IMR-90 (cell line): ENCODE results near the gene SATB2. TPM values are rescaled to one million over a fixed set of nuclear protein-coding genes. Genes with fewer than 3 reads are reported as not detected.
A peak's percentile ranks its signal among the peaks of the same experiment; 100 is the strongest.

Source experiments
- ATAC-seq: fragments of 200-7000 bp; cut with Tn5 transposase; 2 replicates; pipeline ENCODE4 v1.9.1; 2020; ENCODE audit warnings: low read depth, mild to moderate bottlenecking, moderate library complexity
- BruUV-seq: library from RNA; stranded (reverse); fragments of 400-500 nt; replicated peaks from 2 replicates; lab custom pipeline; 2021; lab: Mats Ljungman, UMichigan
- CTCF ChIA-PET: fragments of 300-600 bp; formaldehyde crosslinking; extraction: SDS; loops from one replicate; lab custom pipeline; 2021; ENCODE audit warnings: antibody characterized with exemption; lab: Yijun Ruan, JAX
- POLR2A ChIA-PET: fragments of 300-600 bp; sonication (Branson Sonifier 250); formaldehyde crosslinking; loops from one replicate; lab custom pipeline; 2022; ENCODE audit warnings: antibody characterized with exemption; ENCODE audit not compliant: unreplicated experiment; lab: Charles Lee
- DNase-seq: peaks from one replicate; pipeline ENCODE4 v3.0.0; 2013
- H2AFZ ChIP-seq: replicated peaks from 2 replicates; pipeline ENCODE3; 2013; ENCODE audit warnings: low read length, mild to moderate bottlenecking; ENCODE audit not compliant: poor library complexity
- H2AK5ac ChIP-seq: 2 replicates; pipeline ENCODE4 v1.6.1; 2013; ENCODE audit warnings: low read depth, low read length, inconsistent platforms
- H2AK9ac ChIP-seq: replicated peaks from 2 replicates; pipeline ENCODE3; 2013; ENCODE audit warnings: mild to moderate bottlenecking, low read depth, low read length, moderate library complexity; ENCODE audit not compliant: poor library complexity
- H2BK120ac ChIP-seq: 2 replicates; pipeline ENCODE4 v1.6.1; 2013; ENCODE audit warnings: low read depth, low read length, inconsistent platforms
- H2BK15ac ChIP-seq: 3 replicates; pipeline ENCODE4 v1.6.1; 2013; ENCODE audit warnings: low read depth, low read length, inconsistent platforms
- H2BK20ac ChIP-seq: 2 replicates; pipeline ENCODE4 v1.6.1; 2013; ENCODE audit warnings: low read depth, mild to moderate bottlenecking, inconsistent platforms, low read length, moderate library complexity
- H2BK5ac ChIP-seq: 2 replicates; pipeline ENCODE4 v1.6.1; 2013; ENCODE audit warnings: mild to moderate bottlenecking, low read depth, low read length, inconsistent platforms; ENCODE audit not compliant: poor library complexity, severe bottlenecking
- H3K14ac ChIP-seq: replicated peaks from 2 replicates; pipeline ENCODE4 v1.6.1; 2013; ENCODE audit warnings: low read depth, low read length, inconsistent platforms
- H3K18ac ChIP-seq: 2 replicates; pipeline ENCODE4 v1.6.1; 2013; ENCODE audit warnings: low read depth, low read length, control low read depth
- H3K23ac ChIP-seq: 2 replicates; pipeline ENCODE4 v1.6.1; 2013; ENCODE audit warnings: low read depth, low read length, inconsistent platforms
- H3K27ac ChIP-seq: 2 replicates; pipeline ENCODE4 v1.5.1; 2013; ENCODE audit warnings: mild to moderate bottlenecking, control low read depth, low read length; ENCODE audit not compliant: insufficient read depth
- H3K27me3 ChIP-seq: 2 replicates; pipeline ENCODE4 v1.6.1; 2013; ENCODE audit warnings: low read length; ENCODE audit not compliant: control insufficient read depth, insufficient read depth
- H3K36me3 ChIP-seq: 2 replicates; pipeline ENCODE4 v1.6.1; 2013; ENCODE audit warnings: low read length, mixed read lengths; ENCODE audit not compliant: control insufficient read depth, insufficient read depth
- H3K4ac ChIP-seq: 2 replicates; pipeline ENCODE4 v1.6.1; 2013; ENCODE audit warnings: low read depth, low read length, inconsistent platforms
- H3K4me1 ChIP-seq: 2 replicates; pipeline ENCODE4 v1.6.1; 2013; ENCODE audit warnings: low read length, mixed read lengths; ENCODE audit not compliant: control insufficient read depth, insufficient read depth
- H3K4me2 ChIP-seq: 2 replicates; pipeline ENCODE4 v1.6.1; 2013; ENCODE audit warnings: low read depth, mild to moderate bottlenecking, control low read depth, low read length, moderate library complexity
- H3K4me3 ChIP-seq: 2 replicates; pipeline ENCODE4 v1.5.1; 2013; ENCODE audit warnings: low read depth, mild to moderate bottlenecking, control low read depth, low read length, moderate library complexity; ENCODE audit not compliant: insufficient read depth
- H3K56ac ChIP-seq: 2 replicates; pipeline ENCODE4 v1.6.1; 2013; ENCODE audit warnings: low read length, inconsistent platforms; ENCODE audit not compliant: insufficient read depth; ENCODE audit errors: extremely low read depth
- H3K79me1 ChIP-seq, 2 experiments: 2 replicates each; pipeline ENCODE4 v1.6.1; 2013; ENCODE audit warnings: low read length in 2 of 2, inconsistent platforms in 1 of 2, low read depth in 1 of 2
- H3K9ac ChIP-seq: 2 replicates; pipeline ENCODE4 v1.6.1; 2013; ENCODE audit warnings: low read depth, low read length, control low read depth
- H3K9me1 ChIP-seq: 2 replicates; pipeline ENCODE4 v1.6.1; 2013; ENCODE audit warnings: low read length, inconsistent platforms; ENCODE audit not compliant: insufficient read depth
- H3K9me3 ChIP-seq: 2 replicates; pipeline ENCODE4 v1.6.1; 2013; ENCODE audit warnings: low read length; ENCODE audit not compliant: control insufficient read depth, insufficient read depth
- H4K20me1 ChIP-seq: 2 replicates; pipeline ENCODE4 v1.6.1; 2013; ENCODE audit warnings: low read length, inconsistent platforms; ENCODE audit not compliant: insufficient read depth
- H4K5ac ChIP-seq: 2 replicates; pipeline ENCODE4 v1.6.1; 2013; ENCODE audit warnings: mild to moderate bottlenecking, low read depth, low read length, control low read depth
- H4K8ac ChIP-seq, 2 experiments: 2 replicates each; pipeline ENCODE4 v1.6.1; 2013; ENCODE audit warnings: low read depth in 2 of 2, low read length in 2 of 2, control low read depth in 1 of 2, inconsistent platforms in 1 of 2
- H4K91ac ChIP-seq: 2 replicates; pipeline ENCODE4 v1.6.1; 2013; ENCODE audit warnings: low read depth, low read length, inconsistent platforms; ENCODE audit not compliant: insufficient read depth
- CEBPB ChIP-seq: IDR thresholded peaks from 2 replicates; pipeline ENCODE4 v1.6.1; 2012; ENCODE audit warnings: low read depth, low read length, improper control_type of control experiment
- MXI1 ChIP-seq: IDR thresholded peaks from 2 replicates; pipeline ENCODE4 v1.6.1; 2012; ENCODE audit warnings: low read depth, mild to moderate bottlenecking, low read length, moderate library complexity, borderline replicate concordance
- WGBS, 2 experiments: methylation state at CpG; one replicate each; pipeline versions ENCODE4 v1.1.5 to v1.1.7; 2013; ENCODE audit warnings: missing lambda C conversion rate in 2 of 2; ENCODE audit not compliant: insufficient read length in 1 of 2; ENCODE audit errors: extremely low coverage in 2 of 2; 5-methylcytosine and 5-hydroxymethylcytosine counted together
- dilution Hi-C: fragments of 300-500 bp; cut with HindIII; formaldehyde crosslinking; loops from one replicate; pipeline ENCODE4 v1.14.3; 2018; ENCODE audit warnings: low sequenced_read_pairs; ENCODE audit not compliant: unreplicated experiment
- in situ Hi-C: fragments of 300-500 bp; cut with MboI; formaldehyde crosslinking; loops from 3 replicates; pipeline ENCODE4 v1.14.3; 2019; ENCODE audit warnings: low sequenced_read_pairs, inconsistent platforms, mixed read lengths
- intact Hi-C: fragments of 100-400 bp; cut with micrococcal nuclease; formaldehyde crosslinking; loops from 2 replicates; pipeline ENCODE4 v1.10.0; 2022
- polyA plus RNA-seq, 3 experiments: library from polyadenylated mRNA; depleted of rRNA; stranded (reverse); fragments of >200 nt; gene quantifications; 2 replicates each; pipeline ENCODE4 v1.2.3, GENCODE V29; 2012; ENCODE audit warnings: low replicate concordance in 1 of 3
- total RNA-seq: library from RNA; depleted of rRNA; stranded (reverse); fragments of >200 nt; gene quantifications from 2 replicates; pipeline ENCODE4 v1.2.3, GENCODE V29; 2012

SATB2 gene
- total and polyA plus RNA-seq, 2 of the 4 experiments (the other 2 are of a cell fraction): 6.2 to 8.4 TPM

- no peak overlapping the region; a peak in 1 of 4 replicates for H4K8ac ChIP-seq
- H3K4me2 ChIP-seq: peak overlapping the region; percentile 70; the same call in 1 of the 2 replicates
- no peak overlapping the region for H3K4me3 ChIP-seq
- H3K14ac ChIP-seq: no peak overlapping the region
- no TSS peak for BruUV-seq
- H3K4ac ChIP-seq: no peak overlapping the region
- ChIA-PET CTCF (interaction anchor here (0.6 to 1.8 kb wide), 2 partner anchors 10 to 28 kb away, joined by 4 read pairs; no protein-coding TSS in a partner anchor), POLR2A (no interaction called here)
- H4K20me1 ChIP-seq: no peaks in the 10 kb centered on the region
- H3K27me3 ChIP-seq: no peaks in the 10 kb centered on the region
- H2AK9ac ChIP-seq: no peak overlapping the region
- H2BK20ac ChIP-seq: no peak overlapping the region
- peaks cover 4% of the 10 kb centered on the region in 2 experiments; a peak in 3 of 4 replicates for H3K79me1 ChIP-seq
- no peak overlapping the region for H3K56ac ChIP-seq
- H3K36me3 ChIP-seq: peaks cover 4% of the 10 kb centered on the region; the same call in 1 of the 2 replicates
- ATAC-seq (peak; percentile 81), DNase-seq (peak; percentile 57)
- H3K9me1 ChIP-seq: no peaks in the 10 kb centered on the region; the same call in 1 of the 2 replicates
- H3K9me3 ChIP-seq: no peaks in the 10 kb centered on the region
- H2BK5ac ChIP-seq: peak overlapping the region; percentile 57
- no peak overlapping the region for H2AK5ac ChIP-seq
- H4K5ac ChIP-seq: peak overlapping the region; percentile 52; the same call in 1 of the 2 replicates
- H2BK15ac ChIP-seq: no peak overlapping the region
- H3K9ac ChIP-seq: no peak overlapping the region
- in situ Hi-C loops: no loop called here
- no CpG with 5 or more reads among the region's 1 CpG for WGBS, 2 experiments
- H2BK120ac ChIP-seq: no peak overlapping the region
- H3K4me1 ChIP-seq: peaks cover 3% of the 10 kb centered on the region; the same call in 1 of the 2 replicates
- no peak overlapping the region for H2AFZ ChIP-seq
- TF ChIP-seq CEBPB (peak; percentile 73), MXI1 (no peak)
- H3K18ac ChIP-seq: no peak overlapping the region; the same call in 1 of the 2 replicates
- no peak overlapping the region for H3K27ac ChIP-seq
- H4K91ac ChIP-seq: no peak overlapping the region
- no peak overlapping the region for H3K23ac ChIP-seq
- dilution Hi-C loops: no loop called here
- intact Hi-C loops: no loop called here
Observed at GRCh38 chr2:199404841-199405240, 52.9 kb downstream of the SATB2 start.
